ENCODE data around the gene JPH4. TPM values are rescaled to one million over a fixed set of nuclear protein-coding genes. Genes with fewer than 3 reads are reported as not detected.
"Not testable (repeated sequence)": the region's sequence is repeated elsewhere in the genome, so short reads cannot be mapped to it uniquely, and the experiment has no call there.

JPH4 gene
- total RNA-seq (2014; rRNA removed; shearing (Covaris generic)), result under 0.01 TPM in 1 of 2 replicates, not detected in the other

- DNase-seq (ENCODE audit: low read depth), result peak; percentile 26
Observed at GRCh38 chr14:23578560-23579310, at the start of gene JPH4. Gene JPH4 (minus strand): TSS chr14:23578790. CDS start chr14:23577453, 1,337 bp downstream.

- no peak for DNase-seq (ENCODE audit: low read depth)
Observed at GRCh38 chr14:23627961-23628360, 49.4 kb upstream of the JPH4 start.

GRCh38 chr14:23626946-23627345, 48.4 kb upstream of the JPH4 start:
- no peak for DNase-seq (ENCODE audit: low read depth)

- DNase-seq (ENCODE audit: low read depth), result no peak
Observed at GRCh38 chr14:23624830-23625404, 46.3 kb upstream of the JPH4 start.

GRCh38 chr14:23623962-23624361, 45.4 kb upstream of the JPH4 start:
- DNase-seq (ENCODE audit: low read depth), result no peak

- no peak for DNase-seq (ENCODE audit: low read depth)
Observed at GRCh38 chr14:23622990-23623389, 44.4 kb upstream of the JPH4 start.

- DNase-seq (ENCODE audit: low read depth), result no peak
Observed at GRCh38 chr14:23621932-23622730, 43.5 kb upstream of the JPH4 start.

- DNase-seq (ENCODE audit: low read depth), result no peak
Observed at GRCh38 chr14:23621204-23621931, 42.8 kb upstream of the JPH4 start.

GRCh38 chr14:23620177-23620702, 41.6 kb upstream of the JPH4 start:
- no peak for DNase-seq (ENCODE audit: low read depth)

GRCh38 chr14:23618415-23618988, 39.9 kb upstream of the JPH4 start:
- DNase-seq (ENCODE audit: low read depth), result no peak

GRCh38 chr14:23617539-23617938, 38.9 kb upstream of the JPH4 start:
- no peak for DNase-seq (ENCODE audit: low read depth)

GRCh38 chr14:23615856-23616255, 37.3 kb upstream of the JPH4 start:
- DNase-seq (ENCODE audit: low read depth), result no peak

- DNase-seq (ENCODE audit: low read depth), result no peak
Observed at GRCh38 chr14:23614395-23614828, 35.8 kb upstream of the JPH4 start.

GRCh38 chr14:23613242-23614070, 34.9 kb upstream of the JPH4 start:
- no peak for DNase-seq (ENCODE audit: low read depth)

GRCh38 chr14:23612802-23613201, 34.2 kb upstream of the JPH4 start:
- no peak for DNase-seq (ENCODE audit: low read depth)

GRCh38 chr14:23612354-23612732, 33.8 kb upstream of the JPH4 start:
- DNase-seq (ENCODE audit: low read depth), result no peak

- DNase-seq (ENCODE audit: low read depth), result no peak
Observed at GRCh38 chr14:23610815-23611289, 32.3 kb upstream of the JPH4 start.

- DNase-seq (ENCODE audit: low read depth), result no peak
Observed at GRCh38 chr14:23610090-23610814, 31.7 kb upstream of the JPH4 start.

GRCh38 chr14:23609411-23610089, 31.0 kb upstream of the JPH4 start:
- not testable (repeated sequence) for DNase-seq (ENCODE audit: low read depth)

All from RPMI7951 (cell line).